ENCODE data around the gene LIG1. TPM values are rescaled to one million over a fixed set of nuclear protein-coding genes. Genes with fewer than 3 reads are reported as not detected.

LIG1 gene
- total and polyA plus RNA-seq, 2 of the 13 experiments (the other 11 are each of a cell fraction or from before 2014, with no cell fraction given), result 20.1 to 64.4 TPM

- no peak for TF ChIP-seq FOXK2 (IDR thresholded peaks at IDR 0.05)
- no peak for TF ChIP-seq ZNF207 (IDR thresholded peaks at IDR 0.05; ENCODE audit: borderline replicate concordance)
- TF ChIP-seq YEATS2 (CRISPR knock-in tag; IDR thresholded peaks at IDR 0.05; ENCODE audit: borderline replicate concordance), result no peak
- TF ChIP-seq UBTF (CRISPR knock-in tag; IDR thresholded peaks at IDR 0.05), result no peak
- no peak for TF ChIP-seq HMGXB3 (CRISPR knock-in tag; IDR thresholded peaks at IDR 0.05; ENCODE audit: borderline replicate concordance)
These were observed 1.6 kb upstream of the LIG1 start (continued) for GRCh38 chr19:48171710-48172109.

- ChIA-PET CTCF (ENCODE audit: low intra/inter-chr PET ratio, low total read pairs) (interaction anchor here (1.8 kb wide), 1 partner anchor 89 kb away, joined by 4 read pairs; no protein-coding TSS in a partner anchor), POLR2A (interaction anchor here (1.6 to 3.4 kb wide), 2 partner anchors 33 to 85 kb away, joined by 11 to 20 read pairs; partner anchors contain the start of gene CARD8)
- H2AFZ ChIP-seq (ENCODE audit: low read length), result peak overlapping the region; percentile 7
- peak overlapping the region; percentile 92 for H3K4me2 ChIP-seq (ENCODE audit: low read depth, low read length)
- H3K27ac ChIP-seq (ENCODE audit: extremely low read length, insufficient read depth, low read length), result peak overlapping the region; percentile 99
- H3K9ac ChIP-seq (ENCODE audit: insufficient read depth, low read depth, low read length), result peak overlapping the region; percentile 81
- peaks cover 26% of the 10 kb centered on the region for H3K4me1 ChIP-seq (ENCODE audit: insufficient read depth, low read length)
- intact Hi-C loops (cut with micrococcal nuclease; ENCODE audit: unreplicated experiment) (loop anchor here (2.0 kb wide), 1 partner anchor 34 kb away; no protein-coding TSS in a partner anchor), in situ Hi-C loops (cut with HindIII; ENCODE audit: extremely low pct_ligation_motif_present, low pct_unique_long_range_greater_than_20kb) (no loop called here)
- DNase-seq (ENCODE audit: low spot score) (no peak), ATAC-seq (peak; percentile 18), FAIRE-seq (no peak)
- no peaks in the 10 kb centered on the region; a peak in 1 of 5 replicates for H3K27me3 ChIP-seq (ENCODE audit: control insufficient read depth in 1 of 2, insufficient read depth in 2 of 2, low read length in 2 of 2)
- H3K9me3 ChIP-seq (ENCODE audit: low read length), result no peaks in the 10 kb centered on the region
- peaks cover 32% of the 10 kb centered on the region for H3K79me2 ChIP-seq (ENCODE audit: insufficient read depth, low read length)
- H4K20me1 ChIP-seq (ENCODE audit: insufficient read depth, low read length), result no peaks in the 10 kb centered on the region; the same call in 1 of the 2 replicates
- peaks cover 4 to 10% of the 10 kb centered on the region in 2 experiments for H3K36me3 ChIP-seq (replicated peaks in 1 of 2; ENCODE audit: control insufficient read depth in 1 of 2, insufficient read depth in 2 of 2, low read length in 2 of 2)
- peak overlapping the region; percentile 73 to 99 (median 96) for H3K4me3 ChIP-seq (replicated peaks in 1 of 3; ENCODE audit: insufficient read depth in 1 of 3, low read depth in 2 of 3, low read length in 3 of 3)
- no TSS peak for BruUV-seq (replicated peaks)
- under 1% methylated on average over 17 of the region's 21 CpGs for WGBS (ENCODE audit: low lambda C conversion rate)
- peak; percentile 58 for TF ChIP-seq PATZ1 (CRISPR knock-in tag; IDR thresholded peaks at IDR 0.05)
- TF ChIP-seq AKAP8 (CRISPR knock-in tag; IDR thresholded peaks at IDR 0.05), result 0 out of 2 replicates have a peak, but pooled peaks have one; percentile 27
- no peak for TF ChIP-seq KLF6 (CRISPR knock-in tag; IDR thresholded peaks at IDR 0.05)
- TF ChIP-seq KDM2A (CRISPR knock-in tag; IDR thresholded peaks at IDR 0.05; ENCODE audit: borderline replicate concordance, low read depth), result 0 out of 2 replicates have a peak, but pooled peaks have one; percentile 7
- TF ChIP-seq RFX5 (IDR thresholded peaks at IDR 0.05; ENCODE audit: low read depth, low read length), result no peak
- 0 out of 2 replicates have a peak, but pooled peaks have one; percentile 46 for TF ChIP-seq TRAFD1 (CRISPR knock-in tag; IDR thresholded peaks at IDR 0.05; ENCODE audit: borderline replicate concordance)
These were observed 738 bp upstream of the LIG1 start for GRCh38 chr19:48170817-48171347.
